ENCODE results near the gene SLU7.

SLU7 gene

GRCh38 chr5:160377651-160378050, 41.2 kb downstream of the SLU7 start:
- no peak for FAIRE-seq
- no peak for DNase-seq (ENCODE audit: insufficient read length, low spot score)
- TF ChIP-seq CTCF (IDR thresholded peaks at IDR 0.05; ENCODE audit: insufficient read depth, missing control alignments): no peak

GRCh38 chr5:160376416-160376815, 42.5 kb downstream of the SLU7 start:
- DNase-seq (ENCODE audit: insufficient read length, low spot score) (no peak), FAIRE-seq (no peak)
- no peak for TF ChIP-seq CTCF (IDR thresholded peaks at IDR 0.05; ENCODE audit: insufficient read depth, missing control alignments)

- FAIRE-seq: no peak
- no peak for DNase-seq (ENCODE audit: insufficient read length, low spot score)
- no peak for TF ChIP-seq CTCF (IDR thresholded peaks at IDR 0.05; ENCODE audit: insufficient read depth, missing control alignments)
These were observed 43.2 kb downstream of the SLU7 start for GRCh38 chr5:160375701-160376100.

- DNase-seq (ENCODE audit: insufficient read length, low spot score): no peak
- TF ChIP-seq CTCF (IDR thresholded peaks at IDR 0.05; ENCODE audit: insufficient read depth, missing control alignments): no peak
- FAIRE-seq: no peak
These were observed 43.7 kb downstream of the SLU7 start for GRCh38 chr5:160375166-160375565.

- no peak for DNase-seq (ENCODE audit: insufficient read length, low spot score)
- no peak for FAIRE-seq
- TF ChIP-seq CTCF (IDR thresholded peaks at IDR 0.05; ENCODE audit: insufficient read depth, missing control alignments): no peak
These were observed 47.6 kb downstream of the SLU7 start for GRCh38 chr5:160371294-160371693.

- FAIRE-seq (no peak), DNase-seq (ENCODE audit: insufficient read length, low spot score) (no peak)
- TF ChIP-seq CTCF (IDR thresholded peaks at IDR 0.05; ENCODE audit: insufficient read depth, missing control alignments): no peak
These were observed 48.2 kb downstream of the SLU7 start for GRCh38 chr5:160370713-160371034.

- FAIRE-seq: no peak
- no peak for TF ChIP-seq CTCF (IDR thresholded peaks at IDR 0.05; ENCODE audit: insufficient read depth, missing control alignments)
These were observed 48.7 kb downstream of the SLU7 start, which contains the start of gene C1QTNF2 for GRCh38 chr5:160369990-160370712. C1QTNF2 (minus strand) TSS chr5:160370626; CDS start chr5:160355011, 15,615 bp downstream.

More at GRCh38 chr5:160369990-160370712, 48.7 kb downstream of the SLU7 start, which contains the start of gene C1QTNF2:
- no peak for DNase-seq (ENCODE audit: insufficient read length, low spot score)

All from D721Med (cell line).